ENCODE results near the gene APCDD1L.

DNA sequence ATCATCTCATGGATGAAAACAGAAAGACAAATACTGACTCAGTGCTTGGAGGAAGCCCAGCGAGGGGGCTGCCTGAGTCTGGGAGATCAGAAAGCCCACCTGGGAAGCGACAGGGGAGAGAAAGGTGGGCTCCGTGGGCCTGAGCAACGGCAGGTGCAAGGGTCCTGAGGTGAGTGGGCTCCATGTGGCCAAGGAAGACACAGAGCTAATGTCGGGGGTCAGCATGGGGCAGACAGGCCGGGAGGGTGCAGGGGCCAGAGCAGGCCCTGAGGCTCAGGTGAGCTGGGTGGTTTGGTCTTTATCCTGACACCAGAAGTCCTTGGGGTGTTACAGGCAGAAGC, 18.8 kb downstream of the APCDD1L start:
- TF ChIP-seq, protein P1, sequence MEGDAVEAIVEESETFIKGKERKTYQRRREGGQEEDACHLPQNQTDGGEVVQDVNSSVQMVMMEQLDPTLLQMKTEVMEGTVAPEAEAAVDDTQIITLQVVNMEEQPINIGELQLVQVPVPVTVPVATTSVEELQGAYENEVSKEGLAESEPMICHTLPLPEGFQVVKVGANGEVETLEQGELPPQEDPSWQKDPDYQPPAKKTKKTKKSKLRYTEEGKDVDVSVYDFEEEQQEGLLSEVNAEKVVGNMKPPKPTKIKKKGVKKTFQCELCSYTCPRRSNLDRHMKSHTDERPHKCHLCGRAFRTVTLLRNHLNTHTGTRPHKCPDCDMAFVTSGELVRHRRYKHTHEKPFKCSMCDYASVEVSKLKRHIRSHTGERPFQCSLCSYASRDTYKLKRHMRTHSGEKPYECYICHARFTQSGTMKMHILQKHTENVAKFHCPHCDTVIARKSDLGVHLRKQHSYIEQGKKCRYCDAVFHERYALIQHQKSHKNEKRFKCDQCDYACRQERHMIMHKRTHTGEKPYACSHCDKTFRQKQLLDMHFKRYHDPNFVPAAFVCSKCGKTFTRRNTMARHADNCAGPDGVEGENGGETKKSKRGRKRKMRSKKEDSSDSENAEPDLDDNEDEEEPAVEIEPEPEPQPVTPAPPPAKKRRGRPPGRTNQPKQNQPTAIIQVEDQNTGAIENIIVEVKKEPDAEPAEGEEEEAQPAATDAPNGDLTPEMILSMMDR (IDR thresholded peaks at IDR 0.05): no peak
- TF ChIP-seq POLR2A (IDR thresholded peaks at IDR 0.05): no peak

Data from heart left ventricle (tissue), 13 donors.